CD4-positive, alpha-beta T cell (primary cell): ENCODE measurements around the gene UGT3A2. TPM values are rescaled to one million over a fixed set of nuclear protein-coding genes. Genes with fewer than 3 reads are reported as not detected.
"Not testable (repeated sequence)": the region's sequence is repeated elsewhere in the genome, so short reads cannot be mapped to it uniquely, and the experiment has no call there.

Experiments used
- ATAC-seq: fragments of 200-7000 bp; cut with Tn5 transposase; one replicate; pipeline ENCODE4 v1.10.0; 2022; ENCODE audit warnings: mild to moderate bottlenecking; ENCODE audit not compliant: poor library complexity
- CTCF ChIA-PET: fragments of 350-600 bp; sonication (Branson Sonifier 250); formaldehyde crosslinking; loops from one replicate; lab custom pipeline; 2021; ENCODE audit warnings: antibody characterized with exemption, inconsistent platforms; lab: Charles Lee
- POLR2A ChIA-PET: fragments of 350-600 bp; sonication (Branson Sonifier 250); formaldehyde crosslinking; loops from one replicate; lab custom pipeline; 2021; ENCODE audit warnings: antibody characterized with exemption, inconsistent platforms; lab: Charles Lee
- DNase-seq, 14 experiments: peaks; one replicate each; pipeline ENCODE4 v3.0.0-alpha.2; 2013 to 2020; ENCODE audit warnings: mixed read lengths in 2 of 14
- H3K27ac ChIP-seq, 2 donors: one replicate each; pipeline versions ENCODE4 v1.5.1 to v1.7.0; 2013; ENCODE audit warnings: low read length in 2 of 2, low read depth in 1 of 2, mild to moderate bottlenecking in 1 of 2
- H3K27me3 ChIP-seq, 2 experiments: 1 replicate in 1 of 2; 2 replicates in 1 of 2; pipeline versions ENCODE4 v1.6.1 to v1.7.0; 2013; ENCODE audit warnings: low read length in 2 of 2, control low read depth in 1 of 2, mild to moderate bottlenecking in 1 of 2, moderate library complexity in 1 of 2; ENCODE audit not compliant: insufficient read depth in 2 of 2, control insufficient read depth in 1 of 2
- H3K36me3 ChIP-seq: one replicate; pipeline ENCODE4 v1.6.1; 2013; ENCODE audit warnings: low read length, control low read depth; ENCODE audit not compliant: insufficient read depth
- H3K4me1 ChIP-seq: one replicate; pipeline ENCODE4 v1.6.1; 2013; ENCODE audit warnings: low read length, control low read depth; ENCODE audit not compliant: insufficient read depth
- H3K4me3 ChIP-seq: one replicate; pipeline ENCODE4 v1.5.1; 2013; ENCODE audit warnings: mild to moderate bottlenecking, low read length, moderate library complexity
- H3K9me3 ChIP-seq, 2 experiments: 1 replicate in 1 of 2; 2 replicates in 1 of 2; pipeline versions ENCODE4 v1.6.1 to v1.7.0; 2013; ENCODE audit warnings: low read length in 2 of 2, mild to moderate bottlenecking in 2 of 2, control low read depth in 1 of 2, moderate library complexity in 1 of 2; ENCODE audit not compliant: control insufficient read depth in 1 of 2, insufficient read depth in 1 of 2
- H3K27ac Mint-ChIP-seq: one replicate; pipeline ENCODE4 v1.8.0; 2020; ENCODE audit warnings: mixed read lengths
- H3K27me3 Mint-ChIP-seq: one replicate; pipeline ENCODE4 v1.8.0; 2021; ENCODE audit warnings: mixed read lengths
- H3K36me3 Mint-ChIP-seq: one replicate; pipeline ENCODE4 v1.8.0; 2021; ENCODE audit warnings: low read depth, mixed read lengths
- H3K4me1 Mint-ChIP-seq: one replicate; pipeline ENCODE4 v1.8.0; 2021; ENCODE audit warnings: low read depth, mixed read lengths
- H3K4me3 Mint-ChIP-seq: one replicate; pipeline ENCODE4 v1.8.0; 2020; ENCODE audit warnings: mild to moderate bottlenecking, mixed read lengths
- H3K9me3 Mint-ChIP-seq: one replicate; pipeline ENCODE4 v1.8.0; 2020; ENCODE audit warnings: mixed read lengths
- CTCF ChIP-seq: fragments of 200-600 bp; IDR thresholded peaks from one replicate; pipeline ENCODE4 v1.8.0; 2022; ENCODE audit warnings: antibody characterized with exemption, mild to moderate bottlenecking
- intact Hi-C, 2 experiments: fragments of 100-400 bp; cut with DNase I in 1 of 2; cut with micrococcal nuclease in 1 of 2; formaldehyde crosslinking; loops; one replicate each; pipeline versions ENCODE4 v1.15.1 to v1.9.0; 2023 to 2025; cut with DNase I, micrococcal nuclease
- total RNA-seq, 174 experiments: library from RNA in 2 of 174; stranded (reverse) in 2 of 174; gene quantifications; one replicate each; pipeline ENCODE4 v1.2.3 and lab custom pipeline; 2021 to 2026

Gene UGT3A2
- total RNA-seq, 2 experiments from 2014 or later, result not detected

GRCh38 chr5:36026706-36027465 lies 39.8 kb downstream of the UGT3A2 start:
- no peak for ATAC-seq

GRCh38 chr5:36022246-36022645 lies 44.4 kb downstream of the UGT3A2 start:
- intact Hi-C loops, H3K4me1 Mint-ChIP-seq: not testable (repeated sequence)

More at GRCh38 chr5:36026706-36027465, 39.8 kb downstream of the UGT3A2 start:
- ChIA-PET CTCF (no interaction called here), POLR2A (no interaction called here)
- no peaks in the 10 kb centered on the region for H3K36me3 Mint-ChIP-seq
- Histone ChIP-seq H3K36me3 (no peaks in the 10 kb centered on the region), H3K27me3 (no peaks in the 10 kb centered on the region), H3K4me1 (no peaks in the 10 kb centered on the region), H3K4me3 (no peak overlapping the region), H3K27ac (no peak overlapping the region), H3K9me3 (peaks cover 0 to 3% of the 10 kb centered on the region in 2 experiments)
- H3K27ac Mint-ChIP-seq, result no peak overlapping the region
- DNase-seq, result no peak
- TF ChIP-seq CTCF, result no peak
- intact Hi-C loops, result loop anchor here in 1 of 2 experiments (2.0 kb wide), 1 partner anchor 54 kb away; no protein-coding TSS in a partner anchor
- H3K27me3 Mint-ChIP-seq, result peaks cover 25% of the 10 kb centered on the region
- H3K4me1 Mint-ChIP-seq, result no peaks in the 10 kb centered on the region
- peaks cover 4% of the 10 kb centered on the region for H3K9me3 Mint-ChIP-seq
- H3K4me3 Mint-ChIP-seq, result no peak overlapping the region

GRCh38 chr5:36019584-36019983 lies 47.1 kb downstream of the UGT3A2 start:
- H3K9me3 ChIP-seq, result peaks cover 11 to 13% of the 10 kb centered on the region in 2 experiments
- ATAC-seq, H3K4me3 Mint-ChIP-seq, H3K4me3 ChIP-seq, DNase-seq, H3K27ac Mint-ChIP-seq, intact Hi-C loops, H3K9me3 Mint-ChIP-seq, H3K4me1 Mint-ChIP-seq, H3K27ac ChIP-seq, CTCF ChIA-PET, H3K4me1 ChIP-seq, H3K27me3 ChIP-seq, POLR2A ChIA-PET, H3K36me3 Mint-ChIP-seq, H3K36me3 ChIP-seq: not testable (repeated sequence)
- H3K27me3 Mint-ChIP-seq, result peaks cover 14% of the 10 kb centered on the region

More at GRCh38 chr5:36022246-36022645, 44.4 kb downstream of the UGT3A2 start:
- H3K27ac Mint-ChIP-seq, H3K9me3 Mint-ChIP-seq, H3K4me1 ChIP-seq, H3K27ac ChIP-seq, H3K9me3 ChIP-seq, H3K36me3 ChIP-seq, POLR2A ChIA-PET, ATAC-seq, H3K4me3 Mint-ChIP-seq, H3K27me3 ChIP-seq, H3K36me3 Mint-ChIP-seq, DNase-seq, H3K4me3 ChIP-seq: not testable (repeated sequence)
- CTCF ChIA-PET, result interaction anchor here (0.9 kb wide), 1 partner anchor 10 kb away, joined by 3 read pairs; no protein-coding TSS in a partner anchor
- peaks cover 27% of the 10 kb centered on the region for H3K27me3 Mint-ChIP-seq

DNA sequence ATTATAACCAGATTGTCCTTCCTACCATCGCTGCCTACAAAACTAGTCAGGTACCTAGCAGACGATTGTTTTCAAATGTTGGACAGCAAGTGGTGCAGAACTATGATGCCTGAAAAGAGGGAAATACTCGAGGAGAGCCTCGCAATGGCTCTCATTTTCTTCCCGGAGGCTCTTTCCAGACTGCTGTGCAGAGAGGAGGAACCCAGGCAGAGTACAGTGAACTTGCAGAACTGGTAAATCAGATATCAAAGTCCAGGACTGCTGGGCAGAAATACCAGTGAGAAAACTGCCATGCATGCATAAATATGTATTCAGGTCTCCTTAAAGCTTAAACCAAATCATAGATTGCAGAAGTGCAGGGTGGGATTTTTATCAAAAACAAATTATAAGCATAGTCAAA lies 49.1 kb downstream of the UGT3A2 start:
- ChIA-PET POLR2A (no interaction called here), CTCF (no interaction called here)
- peaks cover 6% of the 10 kb centered on the region for H3K27me3 Mint-ChIP-seq
- H3K4me3 Mint-ChIP-seq, result no peak overlapping the region
- peaks cover 16% of the 10 kb centered on the region for H3K9me3 Mint-ChIP-seq
- H3K4me1 ChIP-seq, result no peaks in the 10 kb centered on the region
- no peaks in the 10 kb centered on the region for H3K4me1 Mint-ChIP-seq
- no peaks in the 10 kb centered on the region for H3K27me3 ChIP-seq
- H3K4me3 ChIP-seq, result no peak overlapping the region
- H3K27ac ChIP-seq, result no peak overlapping the region
- TF ChIP-seq CTCF, result no peak
- DNase-seq (no peak), ATAC-seq (no peak)
- peaks cover 3% of the 10 kb centered on the region for H3K36me3 Mint-ChIP-seq
- intact Hi-C loops, result no loop called here
- peaks cover 19 to 21% of the 10 kb centered on the region in 2 experiments for H3K9me3 ChIP-seq
- H3K36me3 ChIP-seq, result no peaks in the 10 kb centered on the region
- H3K27ac Mint-ChIP-seq, result no peak overlapping the region
